ENCODE data around the gene DDX24. TPM values are rescaled to one million over a fixed set of nuclear protein-coding genes. Genes with fewer than 3 reads are reported as not detected.

The DDX24 gene
- total RNA-seq, 2 donors from 2014 or later, result 131 to 137 TPM

GRCh38 chr14:94044476-94045091, 36.4 kb downstream of the DDX24 start:
- Histone ChIP-seq H3K9ac (ENCODE audit: extremely low read depth, low read length, poor library complexity, severe bottlenecking) (no peak overlapping the region), H3K4me3 (ENCODE audit: low read length) (no peak overlapping the region), H3K27ac (ENCODE audit: low read depth, low read length) (no peak overlapping the region), H3K4me1 (ENCODE audit: control insufficient read depth, insufficient read depth, low read length) (no peaks in the 10 kb centered on the region), H3K36me3 (ENCODE audit: control insufficient read depth, insufficient read depth, low read length) (peaks cover 32% of the 10 kb centered on the region), H3K27me3 (ENCODE audit: control insufficient read depth, insufficient read depth, low read length, poor library complexity, severe bottlenecking) (no peaks in the 10 kb centered on the region), H3K9me3 (ENCODE audit: control insufficient read depth, low read length) (no peaks in the 10 kb centered on the region)
- Mint-ChIP-seq H3K4me1 (no peaks in the 10 kb centered on the region), H3K27me3 (ENCODE audit: insufficient read depth) (no peaks in the 10 kb centered on the region), H3K4me3 (no peak overlapping the region), H3K36me3 (ENCODE audit: low read depth) (peaks cover 30% of the 10 kb centered on the region), H3K27ac (no peak overlapping the region), H3K9me3 (no peaks in the 10 kb centered on the region)
- 92 to 94% methylated on average over 15 to 20 of the region's 20 CpGs for WGBS, 2 experiments (ENCODE audit: insufficient coverage in 1 of 2, insufficient read length in 1 of 2)
- TF ChIP-seq, protein P1, sequence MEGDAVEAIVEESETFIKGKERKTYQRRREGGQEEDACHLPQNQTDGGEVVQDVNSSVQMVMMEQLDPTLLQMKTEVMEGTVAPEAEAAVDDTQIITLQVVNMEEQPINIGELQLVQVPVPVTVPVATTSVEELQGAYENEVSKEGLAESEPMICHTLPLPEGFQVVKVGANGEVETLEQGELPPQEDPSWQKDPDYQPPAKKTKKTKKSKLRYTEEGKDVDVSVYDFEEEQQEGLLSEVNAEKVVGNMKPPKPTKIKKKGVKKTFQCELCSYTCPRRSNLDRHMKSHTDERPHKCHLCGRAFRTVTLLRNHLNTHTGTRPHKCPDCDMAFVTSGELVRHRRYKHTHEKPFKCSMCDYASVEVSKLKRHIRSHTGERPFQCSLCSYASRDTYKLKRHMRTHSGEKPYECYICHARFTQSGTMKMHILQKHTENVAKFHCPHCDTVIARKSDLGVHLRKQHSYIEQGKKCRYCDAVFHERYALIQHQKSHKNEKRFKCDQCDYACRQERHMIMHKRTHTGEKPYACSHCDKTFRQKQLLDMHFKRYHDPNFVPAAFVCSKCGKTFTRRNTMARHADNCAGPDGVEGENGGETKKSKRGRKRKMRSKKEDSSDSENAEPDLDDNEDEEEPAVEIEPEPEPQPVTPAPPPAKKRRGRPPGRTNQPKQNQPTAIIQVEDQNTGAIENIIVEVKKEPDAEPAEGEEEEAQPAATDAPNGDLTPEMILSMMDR (conservative IDR thresholded peaks at IDR 0.05), result no peak
- DNase-seq, result no peak

GRCh38 chr14:94043756-94044475, 37.1 kb downstream of the DDX24 start:
- no peak for DNase-seq
- Histone ChIP-seq H3K9me3 (ENCODE audit: control insufficient read depth, low read length) (no peaks in the 10 kb centered on the region), H3K27me3 (ENCODE audit: control insufficient read depth, insufficient read depth, low read length, poor library complexity, severe bottlenecking) (no peaks in the 10 kb centered on the region), H3K27ac (ENCODE audit: low read depth, low read length) (no peak overlapping the region), H3K4me1 (ENCODE audit: control insufficient read depth, insufficient read depth, low read length) (no peaks in the 10 kb centered on the region), H3K4me3 (ENCODE audit: low read length) (no peak overlapping the region), H3K9ac (ENCODE audit: extremely low read depth, low read length, poor library complexity, severe bottlenecking) (no peak overlapping the region), H3K36me3 (ENCODE audit: control insufficient read depth, insufficient read depth, low read length) (peaks cover 27% of the 10 kb centered on the region)
- Mint-ChIP-seq H3K36me3 (ENCODE audit: low read depth) (peaks cover 33% of the 10 kb centered on the region), H3K4me3 (no peak overlapping the region), H3K9me3 (no peaks in the 10 kb centered on the region), H3K27ac (no peak overlapping the region), H3K27me3 (ENCODE audit: insufficient read depth) (no peaks in the 10 kb centered on the region), H3K4me1 (no peaks in the 10 kb centered on the region)
- TF ChIP-seq, protein P1 (conservative IDR thresholded peaks at IDR 0.05), result no peak
- WGBS, 2 experiments (ENCODE audit: insufficient coverage in 1 of 2, insufficient read length in 1 of 2), result 94 to 99% methylated on average over 9 to 14 of the region's 14 CpGs

- Histone ChIP-seq H3K4me3 (ENCODE audit: low read length) (no peak overlapping the region), H3K27me3 (ENCODE audit: control insufficient read depth, insufficient read depth, low read length, poor library complexity, severe bottlenecking) (no peaks in the 10 kb centered on the region), H3K9me3 (ENCODE audit: control insufficient read depth, low read length) (no peaks in the 10 kb centered on the region), H3K27ac (ENCODE audit: low read depth, low read length) (no peak overlapping the region), H3K4me1 (ENCODE audit: control insufficient read depth, insufficient read depth, low read length) (no peaks in the 10 kb centered on the region), H3K9ac (ENCODE audit: extremely low read depth, low read length, poor library complexity, severe bottlenecking) (no peak overlapping the region), H3K36me3 (ENCODE audit: control insufficient read depth, insufficient read depth, low read length) (peaks cover 20% of the 10 kb centered on the region)
- TF ChIP-seq, protein P1 (conservative IDR thresholded peaks at IDR 0.05), result no peak
- H3K27ac Mint-ChIP-seq, result no peak overlapping the region
- no peaks in the 10 kb centered on the region for H3K9me3 Mint-ChIP-seq
- peaks cover 32% of the 10 kb centered on the region for H3K36me3 Mint-ChIP-seq (ENCODE audit: low read depth)
- no peaks in the 10 kb centered on the region for H3K27me3 Mint-ChIP-seq (ENCODE audit: insufficient read depth)
- WGBS, 2 experiments (ENCODE audit: insufficient coverage in 1 of 2, insufficient read length in 1 of 2), result 91 to 97% methylated on average over 4 to 13 of the region's 13 CpGs
- no peaks in the 10 kb centered on the region for H3K4me1 Mint-ChIP-seq
- H3K4me3 Mint-ChIP-seq, result no peak overlapping the region
- no peak for DNase-seq
Observed at GRCh38 chr14:94043111-94043755, 37.8 kb downstream of the DDX24 start.

Measured in endodermal cell (in vitro differentiated cells).